Stimulated activated CD4-positive, alpha-beta T cell treated with anti-CD3 and anti-CD28 coated beads, Interleukin-1b, Interleukin-23, amount 100 ng/mL, for 24 hours (primary cell): ENCODE results near the gene NCS1.

Source experiments
- DNase-seq, 4 experiments: peaks; one replicate each; pipeline ENCODE4 v3.0.0-alpha.2; 2020; ENCODE audit warnings: low read depth in 4 of 4, low spot score in 1 of 4

The NCS1 gene

GRCh38 chr9:130193103-130193502 is 20.9 kb downstream of the NCS1 start:
- DNase-seq, result no peak

- DNase-seq, result no peak
These were observed 21.6 kb downstream of the NCS1 start for GRCh38 chr9:130193531-130194377.

DNA sequence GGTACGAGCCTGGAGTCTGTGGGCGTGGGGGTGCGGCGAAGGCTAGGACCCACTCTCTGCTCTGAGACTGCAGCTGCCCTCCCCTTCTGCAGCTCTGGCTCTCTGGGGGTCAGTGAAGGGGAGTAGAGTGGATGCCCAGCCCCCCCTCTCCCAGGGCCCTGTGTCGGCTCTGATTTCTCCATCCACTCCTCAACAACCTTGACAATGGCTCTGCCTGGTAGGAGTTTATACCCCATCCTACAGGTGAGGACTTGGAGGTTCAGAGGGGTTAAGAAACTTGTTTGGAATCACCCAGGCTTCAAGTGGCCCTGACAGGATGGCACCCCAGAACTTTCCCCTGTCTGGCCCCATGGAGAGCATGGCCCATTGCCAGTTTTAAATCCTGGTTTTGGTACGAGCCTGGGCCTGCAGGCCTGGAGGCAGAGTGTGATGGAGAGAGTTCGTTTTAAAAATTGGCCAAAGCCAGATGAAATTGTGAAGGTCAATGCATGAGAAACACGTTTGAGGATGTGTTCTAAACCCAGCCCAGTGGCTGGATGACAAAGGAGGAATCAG is 22.3 kb downstream of the NCS1 start:
- no peak for DNase-seq

- DNase-seq, result no peak
These were observed 23.4 kb downstream of the NCS1 start for GRCh38 chr9:130195638-130196037.

DNA sequence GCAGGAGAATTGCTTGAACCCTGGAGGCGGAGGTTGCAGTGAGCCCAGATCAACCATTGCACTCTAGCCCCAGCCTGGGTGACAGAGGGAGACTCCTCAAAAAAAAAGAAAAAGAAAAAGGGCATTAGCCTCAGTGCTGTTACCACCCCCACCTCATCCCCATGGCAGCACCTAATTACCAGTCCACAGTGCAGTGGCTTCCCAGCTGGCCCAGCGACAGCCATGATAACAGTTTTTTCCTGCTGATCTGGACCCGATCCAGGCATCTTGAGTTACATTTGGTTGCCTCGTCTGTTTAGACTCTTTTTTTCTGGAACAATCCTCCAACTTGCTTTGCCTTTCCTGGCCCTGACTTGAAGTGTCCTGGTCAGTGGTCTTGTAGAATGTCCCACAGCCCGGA is 24.4 kb downstream of the NCS1 start:
- no peak for DNase-seq

GRCh38 chr9:130197386-130197785 is 25.2 kb downstream of the NCS1 start:
- no peak for DNase-seq

- no peak for DNase-seq
These were observed 25.7 kb downstream of the NCS1 start for GRCh38 chr9:130197888-130198287.

DNA sequence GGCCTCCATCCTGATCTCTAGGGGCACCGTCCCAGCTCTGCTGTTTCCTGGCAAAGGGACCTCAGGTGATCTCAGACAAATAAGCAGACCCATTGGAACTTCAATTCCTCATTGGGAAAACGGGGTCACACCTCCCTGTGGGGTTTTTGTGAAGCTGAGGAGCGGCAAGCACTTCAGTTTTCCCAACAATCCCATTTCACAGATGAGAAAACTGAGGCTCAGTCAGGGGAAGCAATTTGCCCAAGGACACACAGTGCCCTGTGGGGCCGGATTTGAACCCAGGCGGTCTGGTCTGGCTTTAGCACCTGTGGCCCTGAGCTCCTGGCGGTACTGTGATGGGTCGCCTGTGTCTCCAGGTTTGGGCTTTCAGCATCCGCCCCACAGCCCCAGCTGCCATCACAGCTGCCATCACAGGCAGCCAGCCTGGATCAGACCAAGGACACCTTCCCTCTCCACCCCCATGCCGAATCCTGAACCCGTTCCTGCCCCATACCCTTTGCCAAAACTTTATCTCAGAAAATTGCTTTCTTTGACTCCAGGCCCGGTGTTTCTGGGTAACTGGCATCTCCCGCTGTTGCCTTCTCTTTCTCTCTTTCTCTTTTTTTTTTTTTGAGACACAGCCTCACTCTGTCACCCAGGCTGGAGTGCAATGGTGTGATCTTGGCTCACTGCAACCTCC is 26.4 kb downstream of the NCS1 start:
- no peak for DNase-seq

DNA sequence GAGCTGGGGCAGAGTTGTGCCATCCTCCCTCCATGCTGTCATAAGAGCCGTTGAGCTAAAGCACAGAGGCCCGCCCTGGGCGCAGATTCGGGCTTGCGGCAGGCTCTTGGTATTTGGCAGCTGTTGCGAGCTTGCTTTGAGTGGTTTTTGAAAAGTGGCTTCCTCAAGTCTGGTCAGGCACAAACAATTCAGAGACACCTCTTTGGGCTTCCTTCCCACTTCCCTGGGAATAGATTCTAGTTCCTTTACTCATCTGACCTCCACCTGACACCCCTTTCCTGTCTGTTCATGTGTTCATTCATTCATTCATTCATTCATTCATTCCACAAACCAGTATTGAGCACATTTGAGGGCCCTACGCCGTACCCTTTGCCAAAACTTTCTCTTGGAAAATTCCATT is 27.4 kb downstream of the NCS1 start:
- DNase-seq, result no peak

DNA sequence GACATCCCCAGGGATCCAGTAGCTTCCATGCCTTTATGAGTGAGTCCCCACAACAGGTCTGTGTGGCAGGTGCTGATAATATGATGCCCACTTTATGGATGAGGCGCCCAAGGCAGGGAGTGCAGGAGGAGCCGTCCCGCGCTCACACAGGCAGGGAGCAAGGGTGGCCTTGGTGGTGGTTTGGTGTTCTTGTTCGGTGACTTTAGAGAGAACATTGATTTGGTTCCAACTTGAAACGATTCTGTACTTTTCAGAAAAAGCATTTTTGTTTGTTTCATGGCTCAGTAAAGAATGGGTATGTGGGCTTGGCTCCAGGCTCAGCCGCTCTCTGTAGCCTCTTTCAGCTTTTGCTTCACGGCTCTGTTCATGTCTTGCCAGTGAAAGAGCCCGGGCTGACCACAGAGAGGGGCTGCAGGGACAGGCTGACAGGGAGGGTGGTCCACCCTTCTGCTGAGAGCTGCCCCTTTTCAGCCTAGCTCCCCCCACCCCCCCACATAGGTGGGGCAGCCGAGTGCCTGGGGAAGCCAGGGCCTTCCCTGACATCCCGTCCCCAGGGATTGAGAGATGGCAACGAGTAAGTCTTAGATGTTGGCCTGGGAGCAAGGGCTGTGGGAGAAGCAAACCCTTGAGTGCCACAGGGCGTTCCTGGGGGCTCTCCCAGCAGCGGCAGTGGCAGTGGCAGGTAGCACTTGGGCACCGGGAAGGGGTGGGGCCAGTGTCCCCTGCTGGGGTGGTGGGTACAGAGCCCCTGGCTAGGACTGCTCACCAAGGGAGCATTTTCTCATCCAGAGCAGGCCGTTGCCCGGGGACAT is 28.0 kb downstream of the NCS1 start:
- no peak for DNase-seq

- DNase-seq, result no peak
These were observed 29.2 kb downstream of the NCS1 start for GRCh38 chr9:130201399-130201873.

- DNase-seq, result no peak
These were observed 29.8 kb downstream of the NCS1 start for GRCh38 chr9:130201974-130202373.

GRCh38 chr9:130204341-130204740 is 32.1 kb downstream of the NCS1 start:
- DNase-seq, result no peak

DNA sequence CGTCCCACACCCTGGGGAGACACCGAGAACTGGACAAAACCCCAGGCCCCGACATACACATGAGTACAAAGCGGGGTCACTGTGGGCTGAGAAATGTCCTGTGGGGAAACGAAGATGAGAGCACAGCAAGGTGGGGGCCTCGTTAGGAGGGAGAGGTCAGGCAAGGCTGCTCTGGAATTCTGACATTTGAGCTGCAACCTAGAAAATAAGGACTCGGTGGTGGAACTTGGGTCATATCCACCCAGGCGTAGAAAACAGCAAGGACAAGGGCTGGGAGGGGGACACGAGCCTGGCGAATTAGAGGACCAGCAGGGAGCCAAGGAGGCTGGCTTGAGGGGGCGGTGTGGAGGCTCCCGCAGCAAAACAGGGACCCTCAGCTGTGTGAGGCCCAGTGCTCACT is 32.8 kb downstream of the NCS1 start:
- DNase-seq, result no peak

DNA sequence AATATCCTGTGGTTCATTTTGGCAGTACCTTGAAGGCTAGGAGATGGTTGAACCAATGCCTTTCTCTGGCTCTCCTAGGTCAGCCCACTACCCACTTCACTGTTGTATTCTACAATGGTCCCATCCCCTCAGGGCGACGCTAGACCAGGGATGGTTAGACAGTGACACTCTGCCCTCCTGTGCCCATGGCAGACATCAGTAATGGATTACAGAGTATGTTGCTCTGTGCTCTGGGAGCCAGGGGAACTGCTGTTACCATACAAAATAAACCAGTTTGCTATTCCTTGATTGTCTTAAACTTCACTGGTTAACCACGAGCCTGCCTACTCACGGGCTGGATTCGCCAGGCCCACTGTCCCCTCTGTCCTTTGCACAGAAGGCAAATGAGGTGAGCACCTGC is 33.7 kb downstream of the NCS1 start:
- no peak for DNase-seq

DNA sequence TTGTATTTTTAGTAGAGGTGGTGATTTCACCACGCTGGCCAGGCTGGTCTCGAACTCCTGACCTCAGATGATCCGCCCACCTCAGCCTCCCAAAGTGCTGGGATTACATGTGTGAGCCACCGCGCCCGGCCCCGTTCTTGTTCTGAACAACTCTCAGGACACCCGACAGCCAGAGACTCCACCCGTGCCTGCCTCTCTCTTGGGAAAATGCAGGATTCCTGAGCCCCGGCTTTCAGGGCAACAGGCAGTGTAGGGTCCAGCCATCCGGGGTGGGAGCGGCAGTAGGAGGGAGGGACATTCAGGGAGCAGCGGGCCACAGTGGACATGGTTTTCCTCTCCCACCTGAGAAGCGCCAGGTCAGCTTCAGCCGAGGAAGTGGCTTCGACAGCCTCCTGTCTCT is 34.4 kb downstream of the NCS1 start:
- DNase-seq, result no peak

DNA sequence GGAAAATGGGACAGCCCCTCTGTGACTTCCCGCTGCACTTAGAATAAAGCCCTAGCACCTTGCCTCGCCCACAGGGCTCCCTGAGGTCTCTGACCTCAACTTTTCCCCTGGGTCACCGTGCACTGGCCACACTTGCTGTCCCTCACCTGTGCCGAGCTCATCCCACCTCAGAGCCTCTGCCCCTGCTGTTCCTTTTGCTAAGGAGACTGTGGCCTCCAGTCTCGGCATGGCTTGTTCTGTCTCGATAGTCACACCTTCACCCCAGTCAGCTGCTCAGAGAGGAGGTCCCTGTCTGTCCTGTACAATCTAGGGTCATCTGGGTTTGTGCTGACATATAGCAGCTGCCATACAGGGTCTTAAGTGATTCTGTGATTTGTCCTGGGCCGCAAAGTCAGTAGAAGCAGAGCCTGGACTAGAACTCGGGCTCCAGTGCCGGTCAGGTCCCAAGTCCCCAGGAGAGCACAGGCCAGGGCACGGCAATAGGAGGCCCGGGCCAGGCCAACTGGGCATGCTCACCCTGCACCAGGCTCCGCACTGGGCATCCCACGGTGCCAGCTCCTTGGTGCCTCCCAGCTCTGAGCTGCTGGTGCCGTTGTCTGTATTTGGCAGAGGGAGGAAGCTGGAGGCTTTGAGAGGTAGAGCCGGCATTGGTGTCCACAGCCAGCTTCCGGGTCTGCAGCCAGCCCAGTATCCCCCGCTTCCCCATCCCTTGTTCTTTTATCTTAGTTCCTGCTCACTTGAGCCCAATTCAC is 35.2 kb downstream of the NCS1 start:
- DNase-seq, result no peak

- no peak for DNase-seq
These were observed 36.6 kb downstream of the NCS1 start for GRCh38 chr9:130208600-130209347.

- no peak for DNase-seq
These were observed 37.2 kb downstream of the NCS1 start for GRCh38 chr9:130209422-130209821.
